Liver (tissue), 9 donors: ENCODE results near the gene GFRA1. TPM values are rescaled to one million over a fixed set of nuclear protein-coding genes. Genes with fewer than 3 reads are reported as not detected.

Experiments used
- DNase-seq: peaks from one replicate; pipeline ENCODE4 v3.0.0-alpha.2; 2017; ENCODE audit warnings: low spot score
- H3K27ac ChIP-seq, 2 donors: one replicate each; pipeline ENCODE4 v1.7.0; 2013; ENCODE audit warnings: inconsistent platforms in 2 of 2, low read length in 2 of 2, control low read depth in 1 of 2, low read depth in 1 of 2, mild to moderate bottlenecking in 1 of 2
- H3K27me3 ChIP-seq, 4 donors: one replicate each; pipeline versions ENCODE4 v1.6.1 to v1.7.0; 2013; ENCODE audit warnings: low read length in 3 of 4, inconsistent platforms in 1 of 4, mild to moderate bottlenecking in 1 of 4, moderate library complexity in 1 of 4; ENCODE audit not compliant: control insufficient read depth in 4 of 4, insufficient read depth in 4 of 4
- H3K36me3 ChIP-seq, 4 donors: one replicate each; pipeline versions ENCODE4 v1.6.1 to v1.7.0; 2013; ENCODE audit warnings: low read length in 3 of 4, mild to moderate bottlenecking in 3 of 4, low read depth in 1 of 4, moderate library complexity in 1 of 4; ENCODE audit not compliant: control insufficient read depth in 4 of 4, insufficient read depth in 3 of 4
- H3K4me1 ChIP-seq, 4 donors: one replicate each; pipeline versions ENCODE4 v1.6.1 to v1.7.0; 2013; ENCODE audit warnings: low read length in 3 of 4, mild to moderate bottlenecking in 3 of 4, moderate library complexity in 1 of 4; ENCODE audit not compliant: control insufficient read depth in 4 of 4, insufficient read depth in 4 of 4
- H3K4me3 ChIP-seq, 3 donors: one replicate each; pipeline versions ENCODE4 v1.6.1 to v1.7.0; 2013; ENCODE audit warnings: low read length in 3 of 3, control low read depth in 1 of 3, low read depth in 1 of 3, mild to moderate bottlenecking in 1 of 3
- H3K9ac ChIP-seq, 2 donors: one replicate each; pipeline ENCODE4 v1.7.0; 2013; ENCODE audit warnings: low read length in 2 of 2, mild to moderate bottlenecking in 2 of 2, moderate library complexity in 2 of 2, control low read depth in 1 of 2, low read depth in 1 of 2
- H3K9me3 ChIP-seq, 4 donors: one replicate each; pipeline versions ENCODE4 v1.6.1 to v1.7.0; 2013; ENCODE audit warnings: low read length in 3 of 4; ENCODE audit not compliant: control insufficient read depth in 4 of 4
- ATF3 ChIP-seq: IDR thresholded peaks from 2 replicates; pipeline ENCODE4 v1.6.1; 2016; ENCODE audit warnings: antibody characterized with exemption
- EGR1 ChIP-seq, 2 donors: IDR thresholded peaks; 2 replicates each; pipeline ENCODE4 v1.6.1; 2016 to 2018; ENCODE audit warnings: antibody characterized with exemption in 2 of 2, low read depth in 2 of 2
- FOXA1 ChIP-seq: IDR thresholded peaks from 2 replicates; pipeline ENCODE4 v1.6.1; 2016; ENCODE audit warnings: antibody characterized with exemption
- FOXA2 ChIP-seq: IDR thresholded peaks from 2 replicates; pipeline ENCODE4 v1.6.1; 2016; ENCODE audit warnings: antibody characterized with exemption
- GABPA ChIP-seq, 2 donors: IDR thresholded peaks in 1 of 2; conservative IDR thresholded peaks in 1 of 2; 2 replicates each; pipeline ENCODE4 v1.6.1; 2016; ENCODE audit warnings: antibody characterized with exemption in 2 of 2, mild to moderate bottlenecking in 1 of 2, moderate library complexity in 1 of 2
- HNF4A ChIP-seq, 2 donors: conservative IDR thresholded peaks; 2 replicates each; pipeline ENCODE4 v1.6.1; 2016; ENCODE audit warnings: antibody characterized with exemption in 2 of 2, mild to moderate bottlenecking in 2 of 2
- HNF4G ChIP-seq: IDR thresholded peaks from 2 replicates; pipeline ENCODE4 v1.6.1; 2016; ENCODE audit warnings: antibody characterized with exemption
- NR2F2 ChIP-seq: IDR thresholded peaks from 2 replicates; pipeline ENCODE4 v1.6.1; 2016; ENCODE audit warnings: antibody characterized with exemption
- RAD21 ChIP-seq, 2 donors: IDR thresholded peaks; 2 replicates each; pipeline ENCODE4 v1.6.1; 2016; ENCODE audit warnings: antibody characterized with exemption in 2 of 2, mild to moderate bottlenecking in 2 of 2
- REST ChIP-seq: IDR thresholded peaks from 2 replicates; pipeline ENCODE4 v1.6.1; 2016; ENCODE audit warnings: antibody characterized with exemption, mild to moderate bottlenecking
- SP1 ChIP-seq: IDR thresholded peaks from 2 replicates; pipeline ENCODE4 v1.6.1; 2018; ENCODE audit warnings: antibody characterized with exemption, mild to moderate bottlenecking
- YY1 ChIP-seq: IDR thresholded peaks from 2 replicates; pipeline ENCODE4 v1.6.1; 2016; ENCODE audit warnings: antibody characterized with exemption, mild to moderate bottlenecking
- WGBS: extraction: QIAGEN DNeasy Blood & Tissue Kit; methylation state at CpG from one replicate; pipeline ENCODE4 v1.1.7; 2013; 5-methylcytosine and 5-hydroxymethylcytosine counted together
- polyA plus RNA-seq, 2 donors: library from polyadenylated mRNA; stranded (reverse) in 1 of 2; unstranded in 1 of 2; fragments of 200-250 nt in 1 of 2; fragments of >200 nt in 1 of 2; fragmentation: Nextera tagmentation in 1 of 2; extraction: Ambion mirVana in 1 of 2; gene quantifications; one replicate each; pipeline versions ENCODE4 v1.2.1 to v1.2.3, GENCODE V29; 2013 to 2015
- total RNA-seq, 2 donors: library from RNA; depleted of rRNA; stranded (reverse); fragments of >200 nt; gene quantifications; one replicate each; pipeline ENCODE4 v1.2.3, GENCODE V29; 2014
- TF ChIP-seq, protein P1 (sequence below): IDR thresholded peaks from 2 replicates; pipeline ENCODE4 v1.6.1; 2016; ENCODE audit warnings: antibody characterized with exemption
- donor health status: healthy.
- donor health status: healthy.
- donor health status: healthy.
- donor health status: healthy.
- donor health status: healthy.

The GFRA1 gene
- total and polyA plus RNA-seq, 4 donors, result 14.2 to 53.6 (median 17.8) TPM

- TF ChIP-seq REST, result no peak
- no peak for TF ChIP-seq EGR1 (IDR thresholded peaks at IDR 0.05; ENCODE audit: low read depth in 2 of 2)
- no peak for TF ChIP-seq FOXA1
- TF ChIP-seq RAD21 (IDR thresholded peaks at IDR 0.05), result no peak
Measured at GRCh38 chr10:116011929-116012328, 261.1 kb downstream of the GFRA1 start (continued).

- H3K9ac ChIP-seq, result no peak overlapping the region
- no peak overlapping the region for H3K4me3 ChIP-seq
- H3K27me3 ChIP-seq, result no peaks in the 10 kb centered on the region
- no peak for TF ChIP-seq GABPA (IDR thresholded peaks at IDR 0.05 in 1 of 2, conservative IDR thresholded peaks at IDR 0.05 in 1 of 2)
- no peak for TF ChIP-seq NR2F2
- TF ChIP-seq FOXA2, result no peak
- TF ChIP-seq YY1, result no peak
- TF ChIP-seq REST, result no peak
- no peak for TF ChIP-seq SP1
- TF ChIP-seq FOXA1, result no peak
- TF ChIP-seq, protein P1, sequence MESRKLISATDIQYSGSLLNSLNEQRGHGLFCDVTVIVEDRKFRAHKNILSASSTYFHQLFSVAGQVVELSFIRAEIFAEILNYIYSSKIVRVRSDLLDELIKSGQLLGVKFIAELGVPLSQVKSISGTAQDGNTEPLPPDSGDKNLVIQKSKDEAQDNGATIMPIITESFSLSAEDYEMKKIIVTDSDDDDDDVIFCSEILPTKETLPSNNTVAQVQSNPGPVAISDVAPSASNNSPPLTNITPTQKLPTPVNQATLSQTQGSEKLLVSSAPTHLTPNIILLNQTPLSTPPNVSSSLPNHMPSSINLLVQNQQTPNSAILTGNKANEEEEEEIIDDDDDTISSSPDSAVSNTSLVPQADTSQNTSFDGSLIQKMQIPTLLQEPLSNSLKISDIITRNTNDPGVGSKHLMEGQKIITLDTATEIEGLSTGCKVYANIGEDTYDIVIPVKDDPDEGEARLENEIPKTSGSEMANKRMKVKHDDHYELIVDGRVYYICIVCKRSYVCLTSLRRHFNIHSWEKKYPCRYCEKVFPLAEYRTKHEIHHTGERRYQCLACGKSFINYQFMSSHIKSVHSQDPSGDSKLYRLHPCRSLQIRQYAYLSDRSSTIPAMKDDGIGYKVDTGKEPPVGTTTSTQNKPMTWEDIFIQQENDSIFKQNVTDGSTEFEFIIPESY, result no peak
- TF ChIP-seq HNF4A (conservative IDR thresholded peaks at IDR 0.05), result no peak
- no peak for TF ChIP-seq HNF4G
- TF ChIP-seq RAD21 (IDR thresholded peaks at IDR 0.05), result no peak
- TF ChIP-seq ATF3, result no peak
- peaks cover 9 to 33% (median 24%) of the 10 kb centered on the region in 4 donors for H3K4me1 ChIP-seq
- no peak for DNase-seq
- no peak overlapping the region for H3K27ac ChIP-seq
- H3K36me3 ChIP-seq, result no peaks in the 10 kb centered on the region
- 89% methylated on average over 9 of the region's 9 CpGs for WGBS
- no peaks in the 10 kb centered on the region for H3K9me3 ChIP-seq
Measured at GRCh38 chr10:116007256-116007891, 265.6 kb downstream of the GFRA1 start.

Other genes starting within 250 kb of the GFRA1 start
- gene CCDC172, start 51.2 kb upstream of the GFRA1 start, total RNA-seq, result not detected
- not detected for gene CCDC172, start 51.2 kb upstream of the GFRA1 start, polyA plus RNA-seq
- not detected for gene PNLIPRP3, start 154.6 kb upstream of the GFRA1 start, total RNA-seq
- not detected for gene PNLIPRP3, start 154.6 kb upstream of the GFRA1 start, polyA plus RNA-seq